GM21390 (cell line): Measurements from ENCODE around the gene DYNLT5.
A peak's percentile ranks its signal among the peaks of the same experiment; 100 is the strongest.
"Not testable (repeated sequence)": the region's sequence is repeated elsewhere in the genome, so short reads cannot be mapped to it uniquely, and the experiment has no call there.

Experiments used
- ATAC-seq: cut with Tn5 transposase; IDR thresholded peaks from one replicate; pipeline ENCODE4 v1.9.1; 2021; ENCODE audit not compliant: unreplicated experiment

The DYNLT5 gene

DNA sequence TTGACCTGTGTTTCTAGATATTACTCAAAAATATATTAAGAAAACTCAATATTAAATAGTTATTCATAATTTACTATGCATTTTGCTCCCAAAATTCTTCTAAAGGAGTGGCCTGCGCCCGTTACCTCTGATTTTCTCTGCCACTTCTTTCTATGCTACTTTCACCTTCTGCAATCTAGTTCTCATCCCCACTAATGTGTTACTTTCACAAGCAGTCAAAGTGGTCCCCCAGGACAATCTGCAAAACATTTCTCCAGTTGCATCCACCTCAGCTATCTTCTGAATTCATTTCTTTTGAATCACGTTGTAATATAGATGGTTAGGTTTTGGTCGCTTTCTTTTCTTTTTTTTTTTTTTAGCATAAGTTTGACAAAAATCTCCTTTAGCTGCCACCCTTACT lies 35.4 kb downstream of the DYNLT5 start:
- ATAC-seq: peak; percentile 42

- ATAC-seq: peak; percentile 80
Measured at GRCh38 chr1:66788231-66788939, 36.1 kb downstream of the DYNLT5 start.

DNA sequence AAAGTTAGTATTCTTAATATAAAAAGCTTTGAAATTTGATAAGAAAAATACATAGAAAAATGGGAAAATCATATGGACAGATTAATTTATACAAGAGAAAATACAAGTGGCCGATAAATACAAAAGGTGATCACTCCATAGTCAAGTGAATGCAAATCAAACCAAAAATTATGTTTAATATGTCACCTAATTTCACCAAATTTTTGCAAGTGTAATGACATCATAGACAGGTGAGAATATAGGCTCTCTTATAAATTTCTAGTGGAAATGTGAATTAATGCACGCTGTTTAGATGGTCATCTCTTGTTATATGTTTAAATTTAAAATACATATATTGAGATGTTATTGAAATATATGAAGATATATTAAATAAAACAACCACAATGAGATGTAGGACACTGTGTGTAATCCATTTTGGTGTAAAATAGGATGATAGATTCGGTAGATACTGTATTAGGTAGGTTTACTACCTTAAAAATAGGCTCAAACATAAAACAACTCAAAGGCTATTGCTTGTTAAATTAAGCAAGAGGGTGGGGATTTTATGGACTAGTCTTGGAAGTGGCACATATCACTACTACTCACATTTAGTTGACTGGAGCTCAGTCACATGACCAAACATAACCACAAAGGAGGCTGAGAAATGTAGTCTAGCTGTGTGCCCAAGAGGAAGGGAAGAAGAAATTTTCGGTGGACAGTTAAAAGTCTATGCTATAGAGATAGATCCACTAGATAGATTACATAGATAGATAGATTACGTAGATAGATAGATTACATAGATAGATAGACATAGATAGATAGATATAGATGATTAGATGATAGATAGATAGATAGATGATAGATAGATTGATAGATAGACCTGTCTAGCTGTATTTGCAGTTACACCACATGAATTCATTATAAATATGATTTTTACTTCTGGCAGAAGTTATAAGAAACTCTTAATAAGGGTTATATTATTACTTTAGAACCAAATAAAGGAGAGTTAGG lies 39.7 kb downstream of the DYNLT5 start:
- ATAC-seq: no peak

DNA sequence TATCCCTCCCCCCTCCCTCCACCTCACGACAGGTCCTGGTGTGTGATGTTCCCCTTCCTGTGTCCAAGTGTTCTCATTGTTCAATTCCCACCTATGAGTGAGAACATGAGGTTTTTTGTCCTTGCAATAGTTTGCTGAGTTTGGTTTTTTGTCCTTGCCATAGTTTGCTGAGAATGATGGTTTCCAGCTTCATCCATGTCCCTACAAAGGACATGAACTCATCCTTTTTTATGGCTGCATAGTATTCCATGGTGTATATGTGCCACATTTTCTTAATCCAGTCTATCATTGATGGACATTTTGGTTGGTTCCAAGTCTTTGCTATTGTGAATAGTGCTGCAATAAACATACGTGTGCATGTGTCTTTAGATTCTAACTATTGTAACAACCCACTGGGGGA lies 43.6 kb downstream of the DYNLT5 start:
- ATAC-seq: not testable (repeated sequence)

DNA sequence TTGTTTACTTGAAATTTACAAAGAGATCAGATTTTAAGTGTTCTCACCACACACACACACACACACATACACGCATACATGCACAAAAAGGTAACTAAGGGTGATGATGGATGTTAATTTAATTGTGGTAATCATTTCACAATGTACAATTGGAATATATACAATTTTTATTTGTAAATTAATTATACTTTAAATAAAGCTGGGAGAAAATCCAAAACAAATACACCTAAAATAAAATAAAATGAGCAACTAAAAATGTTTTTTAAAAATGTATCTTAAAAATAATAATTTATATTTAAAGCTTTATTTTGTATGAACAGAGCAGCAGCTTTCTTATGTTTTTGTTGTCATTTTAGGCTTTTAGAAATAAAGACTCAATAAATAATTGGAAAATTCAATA lies 57.0 kb downstream of the DYNLT5 start:
- no peak for ATAC-seq

DNA sequence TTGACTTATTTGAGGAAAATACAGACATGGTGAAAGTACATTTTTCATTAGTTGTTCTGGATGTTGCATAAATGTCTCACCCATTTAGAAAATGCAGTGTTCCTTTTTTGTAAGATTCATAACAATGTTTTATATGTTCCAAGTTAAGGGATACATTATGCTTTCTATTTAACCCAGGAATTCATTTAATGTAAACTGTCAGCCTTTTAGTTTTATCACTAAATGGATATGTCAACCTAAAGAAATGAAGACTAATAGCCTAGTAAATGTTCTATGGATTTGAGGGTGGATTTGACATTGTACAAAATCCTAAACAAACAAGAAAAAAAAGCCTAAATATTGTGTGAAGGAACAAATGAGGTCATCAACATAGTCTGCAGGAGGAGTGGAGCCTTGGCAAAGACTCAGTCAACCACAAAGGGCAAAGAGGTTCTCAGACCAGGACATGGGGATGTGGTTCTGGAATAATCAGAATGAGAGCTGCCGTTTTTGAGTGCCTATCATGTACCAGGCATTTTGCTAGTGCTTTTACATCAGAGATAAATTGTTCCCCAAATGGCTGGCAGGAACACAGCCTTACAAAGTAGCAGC lies 57.6 kb downstream of the DYNLT5 start:
- no peak for ATAC-seq

DNA sequence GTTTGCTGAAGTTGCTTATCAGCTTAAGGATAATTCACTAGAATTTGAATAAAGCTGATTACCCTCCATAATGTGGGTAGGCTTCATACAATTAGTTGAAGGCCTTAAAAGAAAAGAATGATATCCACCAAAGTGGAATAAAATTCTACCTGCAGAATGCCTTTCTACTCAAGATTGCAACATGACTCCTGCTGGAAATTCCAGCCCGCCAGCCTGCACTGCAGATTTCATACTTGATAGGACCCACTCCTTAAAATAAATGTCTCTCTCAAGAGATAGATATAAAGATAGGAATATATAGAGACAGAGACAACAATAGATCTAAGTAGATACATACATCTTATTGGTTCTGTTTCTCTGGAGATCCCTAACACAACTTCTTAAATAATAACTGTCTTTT lies 72.5 kb downstream of the DYNLT5 start:
- ATAC-seq: no peak
